ENCODE measurements around the gene STXBP3.
"Not testable (repeated sequence)": the region's sequence is repeated elsewhere in the genome, so short reads cannot be mapped to it uniquely, and the experiment has no call there.

STXBP3 gene, protein sequence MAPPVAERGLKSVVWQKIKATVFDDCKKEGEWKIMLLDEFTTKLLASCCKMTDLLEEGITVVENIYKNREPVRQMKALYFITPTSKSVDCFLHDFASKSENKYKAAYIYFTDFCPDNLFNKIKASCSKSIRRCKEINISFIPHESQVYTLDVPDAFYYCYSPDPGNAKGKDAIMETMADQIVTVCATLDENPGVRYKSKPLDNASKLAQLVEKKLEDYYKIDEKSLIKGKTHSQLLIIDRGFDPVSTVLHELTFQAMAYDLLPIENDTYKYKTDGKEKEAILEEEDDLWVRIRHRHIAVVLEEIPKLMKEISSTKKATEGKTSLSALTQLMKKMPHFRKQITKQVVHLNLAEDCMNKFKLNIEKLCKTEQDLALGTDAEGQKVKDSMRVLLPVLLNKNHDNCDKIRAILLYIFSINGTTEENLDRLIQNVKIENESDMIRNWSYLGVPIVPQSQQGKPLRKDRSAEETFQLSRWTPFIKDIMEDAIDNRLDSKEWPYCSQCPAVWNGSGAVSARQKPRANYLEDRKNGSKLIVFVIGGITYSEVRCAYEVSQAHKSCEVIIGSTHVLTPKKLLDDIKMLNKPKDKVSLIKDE

DNA sequence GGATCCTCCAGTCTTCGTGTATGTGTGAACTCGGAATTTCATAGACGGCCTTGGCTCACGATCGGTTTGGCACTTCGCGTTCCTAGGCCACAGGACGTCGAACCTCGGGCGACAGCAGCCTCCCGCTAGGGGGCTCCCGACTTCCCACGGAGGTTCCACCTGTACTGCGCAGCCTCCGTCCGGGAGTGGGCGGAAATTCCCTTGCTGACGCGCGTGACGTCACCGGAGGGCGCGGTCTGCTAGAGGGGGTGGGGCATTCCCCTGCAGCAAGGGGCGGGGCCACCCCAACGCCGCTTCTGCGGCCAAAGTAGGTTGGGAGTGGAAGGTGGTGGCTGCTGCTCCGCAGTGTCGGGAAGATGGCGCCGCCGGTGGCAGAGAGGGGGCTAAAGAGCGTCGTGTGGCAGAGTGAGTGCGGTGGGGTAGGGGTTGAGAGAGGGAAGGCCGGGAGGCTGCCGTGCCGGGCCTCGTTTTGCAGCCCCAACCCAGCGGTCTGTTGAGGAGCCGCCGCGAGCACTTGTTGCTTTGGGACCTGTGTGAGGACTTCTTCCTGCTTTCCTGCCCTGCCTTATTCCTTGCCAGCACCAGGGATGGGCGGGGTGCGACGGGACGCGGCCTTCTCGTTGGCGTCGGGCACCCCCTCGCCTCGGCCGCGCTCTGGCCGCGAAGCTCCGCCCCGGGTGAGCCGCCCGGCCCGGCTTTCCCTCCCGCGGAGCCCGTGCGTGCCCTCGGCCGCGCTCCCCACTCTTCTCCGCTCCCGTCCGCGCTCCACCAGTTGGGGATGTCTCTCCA lies at the start of gene STXBP3:
Gene STXBP3 (plus strand): TSS at position 293 of the 789 bp plus-strand sequence. CDS start 64 bp downstream, at position 357.
- DNase-seq, result peak; percentile 57

DNA sequence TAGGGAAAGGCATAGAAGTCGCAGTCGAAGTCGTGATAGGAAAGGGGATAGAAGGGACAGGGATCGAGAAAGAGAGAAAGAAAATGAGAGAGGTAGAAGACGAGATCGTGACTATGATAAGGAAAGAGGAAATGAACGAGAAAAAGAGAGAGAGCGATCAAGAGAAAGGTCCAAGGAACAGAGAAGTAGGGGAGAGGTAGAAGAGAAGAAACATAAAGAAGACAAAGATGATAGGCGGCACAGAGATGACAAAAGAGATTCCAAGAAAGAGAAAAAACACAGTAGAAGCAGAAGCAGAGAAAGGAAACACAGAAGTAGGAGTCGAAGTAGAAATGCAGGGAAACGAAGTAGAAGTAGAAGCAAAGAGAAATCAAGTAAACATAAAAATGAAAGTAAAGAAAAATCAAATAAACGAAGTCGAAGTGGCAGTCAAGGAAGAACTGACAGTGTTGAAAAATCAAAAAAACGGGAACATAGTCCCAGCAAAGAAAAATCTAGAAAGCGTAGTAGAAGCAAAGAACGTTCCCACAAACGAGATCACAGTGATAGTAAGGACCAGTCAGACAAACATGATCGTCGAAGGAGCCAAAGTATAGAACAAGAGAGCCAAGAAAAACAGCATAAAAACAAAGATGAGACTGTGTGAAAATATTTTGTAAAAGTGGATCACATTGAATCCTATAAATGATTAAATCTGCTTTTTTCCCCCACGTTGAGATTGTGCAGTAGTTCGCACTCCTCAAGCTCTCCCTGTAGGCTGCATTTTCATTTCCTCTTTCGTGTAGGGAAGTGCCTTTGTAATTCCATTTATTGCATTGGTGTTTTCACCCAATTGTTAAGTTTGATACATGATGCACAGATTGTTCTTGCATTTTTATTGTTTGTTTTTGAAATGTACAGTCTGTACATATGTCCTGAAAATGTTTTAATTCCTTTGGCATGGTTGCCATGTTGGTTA lies 46.8 kb upstream of the STXBP3 start:
- DNase-seq, result no peak

DNA sequence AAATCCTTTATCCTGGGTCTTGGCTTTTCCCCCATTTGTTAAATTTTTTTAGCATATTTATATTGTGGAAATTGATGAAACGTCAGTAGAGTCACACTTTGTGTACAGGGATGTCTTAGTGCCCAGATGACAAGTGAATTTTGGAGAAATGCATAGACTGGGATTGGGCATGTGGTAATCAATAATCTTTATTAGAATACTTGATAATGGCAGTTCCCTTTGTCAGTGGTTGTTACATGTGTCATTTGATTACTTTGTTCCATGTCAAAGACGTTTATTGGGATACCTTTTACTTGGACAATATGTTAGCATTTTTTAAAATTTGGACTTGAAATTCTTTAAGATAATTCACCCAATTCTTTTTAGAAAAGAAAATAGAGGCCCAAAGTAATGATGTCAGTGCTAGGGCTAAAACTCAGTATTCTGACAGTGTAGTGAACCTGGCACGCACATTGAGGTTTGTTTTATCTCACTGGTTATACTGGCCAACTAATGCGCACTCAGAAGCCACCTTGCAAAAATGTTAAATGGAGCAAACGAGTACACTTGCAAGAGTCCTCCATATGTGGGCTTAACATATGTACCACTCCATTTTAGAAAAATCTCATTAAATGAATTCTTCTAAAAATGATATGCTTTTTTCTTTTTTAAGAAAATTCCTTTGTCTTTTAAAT lies 45.2 kb upstream of the STXBP3 start:
- DNase-seq, result no peak

- DNase-seq, result not testable (repeated sequence)
Measured at GRCh38 chr1:108702109-108702508, 44.4 kb upstream of the STXBP3 start.

DNA sequence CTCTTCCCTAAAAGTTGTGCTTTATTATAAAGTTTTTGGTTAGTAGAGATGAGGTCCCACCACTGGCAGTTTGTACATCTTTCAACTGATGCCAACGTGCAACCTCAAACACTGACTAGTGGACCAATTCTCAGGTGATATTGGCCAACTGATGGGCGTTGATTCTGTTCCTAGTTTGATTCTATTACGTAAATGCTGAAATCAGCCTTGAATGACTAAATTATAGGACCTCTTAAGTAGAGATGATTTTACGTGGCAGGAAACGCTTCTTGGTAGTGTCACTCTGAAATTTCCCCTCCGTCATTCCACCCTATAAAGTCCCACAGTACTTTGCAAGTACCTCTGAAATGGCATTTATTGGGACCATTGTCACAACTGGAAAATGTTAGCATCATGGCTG lies 42.5 kb upstream of the STXBP3 start:
- no peak for DNase-seq

DNA sequence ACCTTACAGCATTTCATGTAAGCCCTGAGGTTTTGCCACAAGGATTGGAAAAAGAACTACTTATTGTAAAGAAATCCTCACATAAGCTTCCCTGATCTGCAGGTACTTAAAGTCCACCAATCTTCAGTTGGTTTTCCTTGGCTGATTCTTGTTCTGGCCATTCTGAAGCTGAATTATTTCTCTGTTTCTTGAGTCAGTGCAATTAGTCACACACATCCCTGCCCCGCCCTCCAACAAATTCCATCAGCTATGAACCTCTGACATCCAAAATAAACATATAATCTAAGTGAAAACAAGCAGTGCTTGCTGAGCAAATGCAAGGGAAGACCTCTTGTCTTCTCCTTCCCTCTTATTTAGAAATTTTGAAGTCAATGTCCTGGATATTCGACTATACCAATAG lies 42.0 kb upstream of the STXBP3 start:
- DNase-seq, result no peak

GRCh38 chr1:108706643-108707042 lies 39.8 kb upstream of the STXBP3 start:
- DNase-seq, result no peak

- no peak for DNase-seq
Measured at GRCh38 chr1:108708691-108709660, 37.5 kb upstream of the STXBP3 start.

GRCh38 chr1:108712606-108713150 lies 33.8 kb upstream of the STXBP3 start, which contains the start of gene FNDC7:
FNDC7 (plus strand) TSS chr1:108712908; CDS start chr1:108712934, 26 bp downstream.
- no peak for DNase-seq

DNA sequence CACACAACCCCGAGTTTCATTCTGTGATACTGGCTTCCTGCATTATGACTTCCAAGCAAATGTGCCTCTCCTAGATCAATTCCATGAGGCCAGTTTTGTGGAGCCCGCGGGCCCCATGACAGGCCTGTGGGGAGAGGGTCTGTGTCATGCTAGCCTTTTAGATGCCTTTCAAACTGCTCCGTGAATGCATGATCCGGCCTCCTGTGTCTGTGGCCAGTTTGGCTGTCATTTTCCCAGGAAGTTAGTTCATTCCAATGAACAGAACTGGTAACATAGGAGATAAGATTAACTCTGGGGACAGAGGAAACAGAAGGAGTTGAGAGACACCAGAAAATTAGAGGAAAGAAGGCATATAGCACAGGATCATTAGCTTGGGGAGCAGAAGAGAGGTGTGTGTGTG lies 30.5 kb upstream of the STXBP3 start:
- no peak for DNase-seq

GRCh38 chr1:108716437-108717230 lies 29.8 kb upstream of the STXBP3 start:
- no peak for DNase-seq

DNA sequence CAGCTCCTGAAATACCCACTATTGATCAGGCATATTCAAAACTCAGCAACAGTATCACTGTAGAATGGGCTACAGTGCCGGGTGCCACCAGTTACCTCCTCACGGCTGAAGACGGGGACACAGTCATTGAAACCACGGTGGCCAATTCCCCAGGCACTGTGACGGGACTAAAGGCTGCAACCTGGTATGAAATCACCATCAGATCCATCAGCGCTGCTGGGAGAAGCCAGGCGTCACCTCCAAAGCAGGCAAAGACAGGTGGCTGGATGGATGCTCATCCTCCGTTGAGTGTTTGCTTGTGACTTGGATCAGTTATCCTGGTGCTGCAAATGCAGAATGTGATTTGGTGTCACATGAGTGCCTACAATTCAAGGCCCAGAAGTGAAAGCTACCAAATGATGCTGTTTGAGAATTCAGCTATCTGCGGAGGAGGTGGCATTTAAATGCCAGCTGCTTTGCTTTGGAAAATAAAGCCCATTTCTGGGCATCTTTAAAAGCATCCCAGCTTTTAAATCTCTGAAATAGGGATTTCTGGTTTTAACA lies 28.6 kb upstream of the STXBP3 start:
- no peak for DNase-seq

- no peak for DNase-seq
Measured at GRCh38 chr1:108718927-108719655, 27.4 kb upstream of the STXBP3 start.

GRCh38 chr1:108719656-108720435 lies 26.6 kb upstream of the STXBP3 start:
- DNase-seq, result no peak

DNA sequence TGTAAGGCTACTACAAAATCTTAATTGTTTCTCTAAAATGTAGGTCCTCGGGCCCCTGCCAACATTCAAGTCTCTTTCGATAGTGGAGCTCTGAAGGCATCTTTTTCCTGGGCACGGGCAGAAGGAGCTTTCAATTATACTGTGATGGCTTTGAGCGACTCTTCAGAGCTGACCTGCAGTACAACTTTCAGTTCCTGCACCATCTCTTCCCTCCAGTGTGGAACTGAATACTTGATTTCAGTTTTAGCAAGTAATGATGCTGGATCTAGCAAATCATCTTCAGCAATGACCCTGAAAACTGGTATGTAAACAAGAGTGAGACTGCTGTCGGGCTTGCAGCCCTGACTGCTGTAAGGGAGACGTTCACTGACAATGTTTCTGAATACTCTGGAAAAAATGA lies 24.2 kb upstream of the STXBP3 start:
- DNase-seq, result no peak

- DNase-seq, result no peak
Measured at GRCh38 chr1:108725906-108726305, 20.6 kb upstream of the STXBP3 start.

GRCh38 chr1:108728327-108728923 lies 18.0 kb upstream of the STXBP3 start:
- DNase-seq, result no peak

All from SIG-M5 (cell line).